ENCODE results near the gene LUC7L.

DNA sequence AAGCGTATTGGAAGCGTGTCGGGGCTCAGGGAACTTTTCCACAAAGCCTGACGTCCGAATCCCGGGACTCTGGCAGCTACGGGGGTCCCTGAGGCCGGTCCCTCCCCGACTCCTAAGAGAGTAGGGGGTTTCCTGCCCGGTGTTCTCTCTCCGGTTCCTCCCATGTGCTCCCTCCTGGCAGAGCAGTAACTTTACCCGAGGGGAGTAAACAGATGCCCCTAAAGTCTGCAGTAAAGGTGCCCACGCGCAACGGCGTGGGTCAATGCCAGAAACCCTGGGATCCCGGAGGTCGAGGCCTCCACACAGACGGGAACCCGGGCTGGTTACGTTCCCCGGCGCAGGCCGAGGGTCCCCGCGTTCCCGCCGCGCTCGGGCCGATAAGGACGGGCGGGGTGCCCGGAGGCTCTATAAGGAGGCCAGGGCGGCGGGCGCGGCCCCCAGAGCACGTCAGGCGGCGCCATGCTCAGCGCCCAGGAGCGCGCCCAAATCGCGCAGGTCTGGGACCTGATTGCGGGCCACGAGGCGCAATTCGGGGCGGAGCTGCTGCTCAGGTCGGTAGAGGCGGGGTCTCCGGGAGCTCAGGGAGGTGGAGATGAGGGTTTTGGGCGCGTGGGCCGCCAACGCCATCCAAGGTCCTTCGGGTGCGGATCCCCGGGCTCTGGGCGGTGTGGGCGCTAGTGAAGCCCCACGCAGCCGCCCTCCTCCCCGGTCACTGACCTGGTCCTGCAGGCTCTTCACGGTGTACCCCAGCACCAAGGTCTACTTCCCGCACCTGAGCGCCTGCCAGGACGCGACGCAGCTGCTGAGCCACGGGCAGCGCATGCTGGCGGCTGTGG lies 63.5 kb downstream of the LUC7L start, which contains the start of gene HBM:
- TF ChIP-seq POLR2A (IDR thresholded peaks at IDR 0.05) = no peak
- TF ChIP-seq, protein P1, sequence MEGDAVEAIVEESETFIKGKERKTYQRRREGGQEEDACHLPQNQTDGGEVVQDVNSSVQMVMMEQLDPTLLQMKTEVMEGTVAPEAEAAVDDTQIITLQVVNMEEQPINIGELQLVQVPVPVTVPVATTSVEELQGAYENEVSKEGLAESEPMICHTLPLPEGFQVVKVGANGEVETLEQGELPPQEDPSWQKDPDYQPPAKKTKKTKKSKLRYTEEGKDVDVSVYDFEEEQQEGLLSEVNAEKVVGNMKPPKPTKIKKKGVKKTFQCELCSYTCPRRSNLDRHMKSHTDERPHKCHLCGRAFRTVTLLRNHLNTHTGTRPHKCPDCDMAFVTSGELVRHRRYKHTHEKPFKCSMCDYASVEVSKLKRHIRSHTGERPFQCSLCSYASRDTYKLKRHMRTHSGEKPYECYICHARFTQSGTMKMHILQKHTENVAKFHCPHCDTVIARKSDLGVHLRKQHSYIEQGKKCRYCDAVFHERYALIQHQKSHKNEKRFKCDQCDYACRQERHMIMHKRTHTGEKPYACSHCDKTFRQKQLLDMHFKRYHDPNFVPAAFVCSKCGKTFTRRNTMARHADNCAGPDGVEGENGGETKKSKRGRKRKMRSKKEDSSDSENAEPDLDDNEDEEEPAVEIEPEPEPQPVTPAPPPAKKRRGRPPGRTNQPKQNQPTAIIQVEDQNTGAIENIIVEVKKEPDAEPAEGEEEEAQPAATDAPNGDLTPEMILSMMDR (IDR thresholded peaks at IDR 0.05) = no peak

Measured in testis (tissue), 2 donors.